H9 (cell line): ENCODE results near the gene SPTBN4. TPM values are rescaled to one million over a fixed set of nuclear protein-coding genes. Genes with fewer than 3 reads are reported as not detected.

Experiments used
- DNase-seq: peaks from one replicate; pipeline ENCODE4 v3.0.0-alpha.2; 2017
- H2AFZ ChIP-seq: one replicate; pipeline ENCODE4 v1.6.1; 2013; ENCODE audit warnings: mild to moderate bottlenecking, low read length, control low read depth, moderate library complexity
- H2AK5ac ChIP-seq: 2 replicates; pipeline ENCODE4 v1.6.1; 2013; ENCODE audit warnings: low read length, control low read depth, mixed read lengths; ENCODE audit not compliant: insufficient read length
- H2BK120ac ChIP-seq: one replicate; pipeline ENCODE4 v1.6.1; 2013; ENCODE audit warnings: low read depth, mild to moderate bottlenecking, low read length, control low read depth, inconsistent platforms; ENCODE audit not compliant: poor library complexity, severe bottlenecking
- H2BK12ac ChIP-seq: 2 replicates; pipeline ENCODE4 v1.6.1; 2013; ENCODE audit warnings: low read length, control low read depth, mixed read lengths, low read depth; ENCODE audit not compliant: insufficient read length
- H2BK15ac ChIP-seq: 2 replicates; pipeline ENCODE4 v1.6.1; 2013; ENCODE audit warnings: low read depth, low read length, control low read depth
- H2BK20ac ChIP-seq: one replicate; pipeline ENCODE4 v1.6.1; 2013; ENCODE audit warnings: low read depth, mild to moderate bottlenecking, low read length, control low read depth, inconsistent platforms; ENCODE audit not compliant: poor library complexity, severe bottlenecking
- H2BK5ac ChIP-seq: 2 replicates; pipeline ENCODE4 v1.6.1; 2013; ENCODE audit warnings: low read length, control low read depth, mixed read lengths; ENCODE audit not compliant: insufficient read length
- H3K14ac ChIP-seq: 2 replicates; pipeline ENCODE4 v1.6.1; 2013; ENCODE audit warnings: low read length, control low read depth; ENCODE audit not compliant: insufficient read depth
- H3K18ac ChIP-seq: 2 replicates; pipeline ENCODE4 v1.6.1; 2013; ENCODE audit warnings: low read depth, mild to moderate bottlenecking, mixed read lengths, low read length, control low read depth; ENCODE audit not compliant: insufficient read length
- H3K23ac ChIP-seq: 2 replicates; pipeline ENCODE4 v1.6.1; 2013; ENCODE audit warnings: low read length, control low read depth, mixed read lengths, low read depth; ENCODE audit not compliant: insufficient read length
- H3K23me2 ChIP-seq: 2 replicates; pipeline ENCODE4 v1.6.1; 2013; ENCODE audit warnings: low read depth, mild to moderate bottlenecking, mixed read lengths, low read length, control low read depth; ENCODE audit not compliant: insufficient read length, poor library complexity, severe bottlenecking
- H3K27ac ChIP-seq: 2 replicates; pipeline ENCODE4 v1.5.1; 2013; ENCODE audit warnings: low read length, control low read depth, mixed read lengths, low read depth; ENCODE audit not compliant: insufficient read length
- H3K27me3 ChIP-seq: 2 replicates; pipeline ENCODE4 v1.6.1; 2013; ENCODE audit warnings: low read length, control low read depth, inconsistent platforms; ENCODE audit not compliant: insufficient read depth
- H3K4ac ChIP-seq: 2 replicates; pipeline ENCODE4 v1.6.1; 2013; ENCODE audit warnings: low read depth, mild to moderate bottlenecking, control low read depth, inconsistent platforms, low read length, moderate library complexity
- H3K4me1 ChIP-seq: 2 replicates; pipeline ENCODE4 v1.6.1; 2013; ENCODE audit warnings: low read length, control low read depth, inconsistent platforms; ENCODE audit not compliant: insufficient read depth
- H3K4me2 ChIP-seq: 2 replicates; pipeline ENCODE4 v1.6.1; 2013; ENCODE audit warnings: low read length, control low read depth, mixed read lengths; ENCODE audit not compliant: insufficient read length, insufficient read depth
- H3K56ac ChIP-seq: 2 replicates; pipeline ENCODE4 v1.6.1; 2013; ENCODE audit warnings: low read depth, mild to moderate bottlenecking, mixed read lengths, low read length, control low read depth; ENCODE audit not compliant: insufficient read length
- H3K79me1 ChIP-seq: 2 replicates; pipeline ENCODE4 v1.6.1; 2013; ENCODE audit warnings: low read depth, mild to moderate bottlenecking, moderate library complexity, low read length, control low read depth, inconsistent platforms; ENCODE audit not compliant: insufficient read depth, poor library complexity, severe bottlenecking
- H3K79me2 ChIP-seq: 2 replicates; pipeline ENCODE4 v1.6.1; 2013; ENCODE audit warnings: low read length, control low read depth, inconsistent platforms; ENCODE audit not compliant: insufficient read depth
- H3K9ac ChIP-seq: 2 replicates; pipeline ENCODE4 v1.6.1; 2013; ENCODE audit warnings: low read length, control low read depth, mixed read lengths; ENCODE audit not compliant: insufficient read length; ENCODE audit errors: extremely low read depth
- H3K9me3 ChIP-seq: one replicate; pipeline ENCODE4 v1.6.1; 2013; ENCODE audit warnings: low read depth, low read length, inconsistent platforms; ENCODE audit not compliant: control insufficient read depth
- H3T11ph ChIP-seq: one replicate; pipeline ENCODE4 v1.6.1; 2013; ENCODE audit warnings: mild to moderate bottlenecking, low read length, control low read depth, inconsistent platforms
- H4K20me1 ChIP-seq: one replicate; pipeline ENCODE4 v1.6.1; 2013; ENCODE audit not compliant: control insufficient read depth, insufficient read length, insufficient read depth
- H4K5ac ChIP-seq: 2 replicates; pipeline ENCODE4 v1.6.1; 2013; ENCODE audit warnings: low read depth, mild to moderate bottlenecking, mixed read lengths, low read length, control low read depth; ENCODE audit not compliant: insufficient read length
- H4K8ac ChIP-seq: replicated peaks from 2 replicates; pipeline ENCODE4 v1.6.1; 2013; ENCODE audit warnings: low read length, control low read depth, mixed read lengths, low read depth; ENCODE audit not compliant: insufficient read length
- H4K91ac ChIP-seq: 2 replicates; pipeline ENCODE4 v1.6.1; 2013; ENCODE audit warnings: low read depth, mild to moderate bottlenecking, moderate library complexity, mixed read lengths, low read length, control low read depth; ENCODE audit not compliant: insufficient read length
- H3K27ac Mint-ChIP-seq, 3 experiments: 2 replicates in 2 of 3; 3 replicates in 1 of 3; pipeline ENCODE4 v1.8.0; 2020 to 2021; ENCODE audit warnings: mixed read lengths in 3 of 3, mild to moderate bottlenecking in 1 of 3, moderate library complexity in 1 of 3
- H3K27me3 Mint-ChIP-seq: 2 replicates; pipeline ENCODE4 v1.8.0; 2021; ENCODE audit warnings: low read depth, mild to moderate bottlenecking, moderate library complexity, mixed read lengths
- H3K36me3 Mint-ChIP-seq, 3 experiments: 2 replicates in 2 of 3; 3 replicates in 1 of 3; pipeline ENCODE4 v1.8.0; 2020 to 2021; ENCODE audit warnings: low read depth in 3 of 3, mixed read lengths in 3 of 3; ENCODE audit not compliant: insufficient read depth in 1 of 3
- H3K4me1 Mint-ChIP-seq, 2 experiments: 2 replicates each; pipeline ENCODE4 v1.8.0; 2020; ENCODE audit warnings: mixed read lengths in 2 of 2
- H3K4me3 Mint-ChIP-seq, 2 experiments: 2 replicates in 1 of 2; 3 replicates in 1 of 2; pipeline ENCODE4 v1.8.0; 2020 to 2021; ENCODE audit warnings: mild to moderate bottlenecking in 2 of 2, mixed read lengths in 2 of 2, moderate library complexity in 1 of 2
- H3K9me3 Mint-ChIP-seq, 2 experiments: 2 replicates in 1 of 2; 3 replicates in 1 of 2; pipeline ENCODE4 v1.8.0; 2020; ENCODE audit warnings: mild to moderate bottlenecking in 2 of 2, mixed read lengths in 2 of 2, moderate library complexity in 1 of 2
- WGBS: extraction: QIAGEN DNeasy Blood & Tissue Kit; methylation state at CpG from one replicate; pipeline ENCODE4 v1.1.7; 2013; ENCODE audit warnings: missing lambda C conversion rate, low lambda C conversion rate, mixed read lengths; ENCODE audit not compliant: insufficient read length; ENCODE audit errors: extremely low coverage; 5-methylcytosine and 5-hydroxymethylcytosine counted together
- total RNA-seq: library from RNA; stranded (reverse); gene quantifications from 2 replicates; pipeline ENCODE4 v1.2.1, GENCODE V29; 2021
- TF ChIP-seq, protein P1 (sequence below): fragments of 200-600 bp; sonication (generic); conservative IDR thresholded peaks from 3 replicates; pipeline ENCODE4 v1.8.0; 2021; ENCODE audit warnings: antibody characterized with exemption, mild to moderate bottlenecking

Gene SPTBN4
- total RNA-seq, 1 experiment from 2014 or later = 2.9 TPM

DNA sequence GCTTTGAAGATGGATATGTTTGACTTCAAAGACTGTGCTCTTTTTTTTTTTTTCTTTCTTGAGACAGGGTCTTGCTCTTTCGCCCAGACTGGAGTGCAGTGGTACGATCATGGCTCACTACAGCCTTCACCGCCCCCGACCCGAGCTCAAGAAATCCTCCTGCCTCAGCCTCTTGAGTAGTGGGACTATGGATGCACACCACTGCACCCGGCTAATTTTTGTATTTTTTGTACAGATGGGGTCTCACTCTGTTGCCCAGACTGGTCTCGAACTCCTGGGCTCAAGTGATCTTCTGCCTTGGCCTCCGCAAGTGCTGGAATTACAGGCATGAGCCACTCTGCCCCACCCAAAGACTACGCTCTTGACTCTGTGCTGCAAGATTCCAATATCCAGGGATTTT, 50.4 kb downstream of the SPTBN4 start:
- no peak overlapping the region for H3K27ac ChIP-seq
- Mint-ChIP-seq H3K27ac (no peak overlapping the region), H3K27me3 (peaks cover 93% of the 10 kb centered on the region), H3K9me3 (peaks cover 18 to 24% of the 10 kb centered on the region in 2 experiments; a peak in 4 of 5 replicates), H3K4me1 (peaks cover 0 to 11% of the 10 kb centered on the region in 2 experiments; a peak in 2 of 4 replicates), H3K4me3 (no peak overlapping the region), H3K36me3 (peaks cover 0 to 9% (median 0%) of the 10 kb centered on the region in 3 experiments; a peak in 1 of 7 replicates)
- no peak overlapping the region for H3K4ac ChIP-seq
- no peak overlapping the region for H3K9ac ChIP-seq
- TF ChIP-seq, protein P1, sequence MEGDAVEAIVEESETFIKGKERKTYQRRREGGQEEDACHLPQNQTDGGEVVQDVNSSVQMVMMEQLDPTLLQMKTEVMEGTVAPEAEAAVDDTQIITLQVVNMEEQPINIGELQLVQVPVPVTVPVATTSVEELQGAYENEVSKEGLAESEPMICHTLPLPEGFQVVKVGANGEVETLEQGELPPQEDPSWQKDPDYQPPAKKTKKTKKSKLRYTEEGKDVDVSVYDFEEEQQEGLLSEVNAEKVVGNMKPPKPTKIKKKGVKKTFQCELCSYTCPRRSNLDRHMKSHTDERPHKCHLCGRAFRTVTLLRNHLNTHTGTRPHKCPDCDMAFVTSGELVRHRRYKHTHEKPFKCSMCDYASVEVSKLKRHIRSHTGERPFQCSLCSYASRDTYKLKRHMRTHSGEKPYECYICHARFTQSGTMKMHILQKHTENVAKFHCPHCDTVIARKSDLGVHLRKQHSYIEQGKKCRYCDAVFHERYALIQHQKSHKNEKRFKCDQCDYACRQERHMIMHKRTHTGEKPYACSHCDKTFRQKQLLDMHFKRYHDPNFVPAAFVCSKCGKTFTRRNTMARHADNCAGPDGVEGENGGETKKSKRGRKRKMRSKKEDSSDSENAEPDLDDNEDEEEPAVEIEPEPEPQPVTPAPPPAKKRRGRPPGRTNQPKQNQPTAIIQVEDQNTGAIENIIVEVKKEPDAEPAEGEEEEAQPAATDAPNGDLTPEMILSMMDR = no peak
- no peak overlapping the region for H2AFZ ChIP-seq
- no peak overlapping the region for H3K56ac ChIP-seq
- no peak overlapping the region for H3K18ac ChIP-seq
- H4K8ac ChIP-seq = no peak overlapping the region
- no peaks in the 10 kb centered on the region for H3K79me2 ChIP-seq
- no CpG with 5 or more reads among the region's 9 CpGs for WGBS
- no peak overlapping the region for H2AK5ac ChIP-seq
- no peak overlapping the region for H4K5ac ChIP-seq
- H3K4me1 ChIP-seq = no peaks in the 10 kb centered on the region
- no peak overlapping the region for H2BK12ac ChIP-seq
- H3K4me2 ChIP-seq = no peak overlapping the region
- no peak overlapping the region for H3T11ph ChIP-seq
- DNase-seq = no peak
- no peaks in the 10 kb centered on the region for H3K23me2 ChIP-seq
- no peak overlapping the region for H3K14ac ChIP-seq
- no peaks in the 10 kb centered on the region for H4K20me1 ChIP-seq
- no peaks in the 10 kb centered on the region for H3K79me1 ChIP-seq
- peaks cover 8% of the 10 kb centered on the region for H3K9me3 ChIP-seq
- H2BK20ac ChIP-seq = no peak overlapping the region
- no peak overlapping the region for H2BK120ac ChIP-seq
- H3K27me3 ChIP-seq = peaks cover 41% of the 10 kb centered on the region
- H2BK5ac ChIP-seq = no peak overlapping the region
- H3K23ac ChIP-seq = no peak overlapping the region
- no peak overlapping the region for H4K91ac ChIP-seq
- H2BK15ac ChIP-seq = no peak overlapping the region
